CD4-positive, alpha-beta T cell treated with Interleukin-2 at 100 ng/mL for 4 hours (primary cell): ENCODE measurements around the gene SLC12A6.

Experiments used
- DNase-seq: peaks from one replicate; pipeline ENCODE4 v3.0.0-alpha.2; 2020; ENCODE audit warnings: low spot score

Gene SLC12A6

GRCh38 chr15:34259566-34259965 lies 78.0 kb downstream of the SLC12A6 start:
- no peak for DNase-seq

GRCh38 chr15:34258151-34258550 lies 79.4 kb downstream of the SLC12A6 start:
- no peak for DNase-seq

- DNase-seq = no peak
Observed at GRCh38 chr15:34252545-34252944, 85.0 kb downstream of the SLC12A6 start.

- no peak for DNase-seq
Observed at GRCh38 chr15:34248190-34248589, 89.4 kb downstream of the SLC12A6 start.

- no peak for DNase-seq
Observed at GRCh38 chr15:34246276-34246976, 91.2 kb downstream of the SLC12A6 start.

GRCh38 chr15:34243226-34243625 lies 94.4 kb downstream of the SLC12A6 start:
- no peak for DNase-seq

GRCh38 chr15:34242331-34242710 lies 95.3 kb downstream of the SLC12A6 start:
- no peak for DNase-seq

GRCh38 chr15:34241376-34242330 lies 95.9 kb downstream of the SLC12A6 start:
- DNase-seq = peak; percentile 73

- DNase-seq = no peak
Observed at GRCh38 chr15:34240537-34240936, 97.0 kb downstream of the SLC12A6 start.

GRCh38 chr15:34239151-34239808 lies 98.3 kb downstream of the SLC12A6 start:
- DNase-seq = peak; percentile 10

- DNase-seq = no peak
Observed at GRCh38 chr15:34233614-34234013, 104.0 kb downstream of the SLC12A6 start.

GRCh38 chr15:34223904-34224596 lies 113.5 kb downstream of the SLC12A6 start:
- no peak for DNase-seq

GRCh38 chr15:34217587-34218225 lies 119.9 kb downstream of the SLC12A6 start:
- no peak for DNase-seq

- no peak for DNase-seq
Observed at GRCh38 chr15:34216527-34217270, 120.9 kb downstream of the SLC12A6 start.

- no peak for DNase-seq
Observed at GRCh38 chr15:34214135-34214534, 123.4 kb downstream of the SLC12A6 start.

GRCh38 chr15:34213690-34214089 lies 123.9 kb downstream of the SLC12A6 start:
- DNase-seq = no peak

GRCh38 chr15:34209421-34210282 lies 127.9 kb downstream of the SLC12A6 start, which contains the start of gene KATNBL1:
Gene KATNBL1 (minus strand): TSS chr15:34210096. CDS start chr15:34163676, 46,420 bp downstream.
- DNase-seq = peak; percentile 96

- DNase-seq = no peak
Observed at GRCh38 chr15:34206011-34206410, 131.6 kb downstream of the SLC12A6 start.

- DNase-seq = no peak
Observed at GRCh38 chr15:34203936-34204335, 133.6 kb downstream of the SLC12A6 start.

GRCh38 chr15:34203305-34203704 lies 134.3 kb downstream of the SLC12A6 start:
- no peak for DNase-seq
